ENCODE results near the gene ZNF180. TPM values are rescaled to one million over a fixed set of nuclear protein-coding genes. Genes with fewer than 3 reads are reported as not detected.

Gene ZNF180
- total RNA-seq, 1 experiment from 2014 or later: 8.9 TPM

DNA sequence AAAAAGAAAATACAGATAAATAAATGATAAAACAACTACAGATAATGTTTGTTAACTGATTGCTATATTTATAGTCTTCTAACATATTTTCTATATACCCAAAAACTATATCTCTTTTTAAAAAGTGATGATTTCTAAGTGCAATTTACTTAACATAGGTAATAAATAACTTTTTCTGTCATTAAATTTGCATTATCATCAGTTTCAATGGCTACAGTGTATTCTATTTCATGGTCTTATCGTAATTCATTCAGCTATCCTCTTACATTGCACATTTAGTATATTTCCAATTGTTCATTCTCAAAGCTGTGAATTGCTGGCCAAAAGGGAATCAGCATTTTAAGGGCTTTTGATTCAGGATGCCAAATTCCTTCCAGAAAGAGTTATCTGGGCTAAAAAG is 3.6 kb downstream of the ZNF180 start:
- peaks cover 71% of the 10 kb centered on the region for H3K9me3 Mint-ChIP-seq
- ChIA-PET POLR2A (no interaction called here), CTCF (no interaction called here)
- H3K4me1 Mint-ChIP-seq: peaks cover 12% of the 10 kb centered on the region
- peaks cover 75% of the 10 kb centered on the region for H3K36me3 Mint-ChIP-seq
- no peak overlapping the region for H3K4me3 Mint-ChIP-seq
- no peak overlapping the region for H3K27ac Mint-ChIP-seq
- ATAC-seq (no peak), DNase-seq (ENCODE audit: low spot score) (no peak)
- TF ChIP-seq E2F4 (CRISPR knock-in tag; IDR thresholded peaks at IDR 0.05; ENCODE audit: borderline replicate concordance, low read depth) (no peak), ZNF416 (CRISPR knock-in tag; IDR thresholded peaks at IDR 0.05) (no peak), SOX15 (CRISPR knock-in tag; IDR thresholded peaks at IDR 0.05) (no peak), NFE2L1 (CRISPR knock-in tag; IDR thresholded peaks at IDR 0.05) (no peak), JAZF1 (CRISPR knock-in tag; IDR thresholded peaks at IDR 0.05) (no peak), ZSCAN18 (CRISPR knock-in tag; IDR thresholded peaks at IDR 0.05) (no peak), TEAD1 (CRISPR knock-in tag; IDR thresholded peaks at IDR 0.05) (no peak), SMAD3 (CRISPR knock-in tag; IDR thresholded peaks at IDR 0.05; ENCODE audit: borderline replicate concordance) (no peak), ZNF512 (CRISPR knock-in tag; IDR thresholded peaks at IDR 0.05; ENCODE audit: borderline replicate concordance) (no peak), NFYB (CRISPR knock-in tag; conservative IDR thresholded peaks at IDR 0.05; ENCODE audit: low read depth) (no peak), E2F5 (CRISPR knock-in tag; IDR thresholded peaks at IDR 0.05) (no peak), E2F1 (CRISPR knock-in tag; IDR thresholded peaks at IDR 0.05) (no peak), ZBTB43 (CRISPR knock-in tag; IDR thresholded peaks at IDR 0.05) (no peak)
- TF ChIP-seq, protein P1, sequence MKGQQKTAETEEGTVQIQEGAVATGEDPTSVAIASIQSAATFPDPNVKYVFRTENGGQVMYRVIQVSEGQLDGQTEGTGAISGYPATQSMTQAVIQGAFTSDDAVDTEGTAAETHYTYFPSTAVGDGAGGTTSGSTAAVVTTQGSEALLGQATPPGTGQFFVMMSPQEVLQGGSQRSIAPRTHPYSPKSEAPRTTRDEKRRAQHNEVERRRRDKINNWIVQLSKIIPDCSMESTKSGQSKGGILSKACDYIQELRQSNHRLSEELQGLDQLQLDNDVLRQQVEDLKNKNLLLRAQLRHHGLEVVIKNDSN (CRISPR knock-in tag; IDR thresholded peaks at IDR 0.05): no peak
- TF ChIP-seq, protein P2, sequence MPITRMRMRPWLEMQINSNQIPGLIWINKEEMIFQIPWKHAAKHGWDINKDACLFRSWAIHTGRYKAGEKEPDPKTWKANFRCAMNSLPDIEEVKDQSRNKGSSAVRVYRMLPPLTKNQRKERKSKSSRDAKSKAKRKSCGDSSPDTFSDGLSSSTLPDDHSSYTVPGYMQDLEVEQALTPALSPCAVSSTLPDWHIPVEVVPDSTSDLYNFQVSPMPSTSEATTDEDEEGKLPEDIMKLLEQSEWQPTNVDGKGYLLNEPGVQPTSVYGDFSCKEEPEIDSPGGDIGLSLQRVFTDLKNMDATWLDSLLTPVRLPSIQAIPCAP (CRISPR knock-in tag; IDR thresholded peaks at IDR 0.05): no peak
- TF ChIP-seq, protein P3, sequence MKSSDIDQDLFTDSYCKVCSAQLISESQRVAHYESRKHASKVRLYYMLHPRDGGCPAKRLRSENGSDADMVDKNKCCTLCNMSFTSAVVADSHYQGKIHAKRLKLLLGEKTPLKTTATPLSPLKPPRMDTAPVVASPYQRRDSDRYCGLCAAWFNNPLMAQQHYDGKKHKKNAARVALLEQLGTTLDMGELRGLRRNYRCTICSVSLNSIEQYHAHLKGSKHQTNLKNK (CRISPR knock-in tag; IDR thresholded peaks at IDR 0.05): no peak
- peaks cover 2% of the 10 kb centered on the region; the same call in 1 of the 2 replicates for H3K27me3 Mint-ChIP-seq (ENCODE audit: low read depth)

Data from WTC11 (cell line).